ENCODE data around the gene NOP16.

- TF ChIP-seq CTCF (IDR thresholded peaks at IDR 0.05) (no peak), POLR2A (IDR thresholded peaks at IDR 0.05) (no peak), EP300 (IDR thresholded peaks at IDR 0.05) (no peak)
Measured at GRCh38 chr5:176355400-176356178, 32.8 kb downstream of the NOP16 start.

Measured in upper lobe of left lung (tissue), 4 donors.